Stimulated activated CD8-positive, alpha-beta memory T cell treated with anti-CD3 and anti-CD28 coated beads, Interleukin-4, amount 100 ng/mL, for 1 hour (primary cell): ENCODE results near the gene TNRC18.
"Not testable (repeated sequence)": the region's sequence is repeated elsewhere in the genome, so short reads cannot be mapped to it uniquely, and the experiment has no call there.

Experiments
- DNase-seq, 2 donors: peaks; one replicate each; pipeline ENCODE4 v3.0.0-alpha.2; 2020; ENCODE audit warnings: low read depth in 2 of 2, low spot score in 1 of 2

TNRC18 gene

GRCh38 chr7:5324961-5325360 lies 98.7 kb downstream of the TNRC18 start:
- no peak for DNase-seq

- DNase-seq: not testable (repeated sequence)
These were observed 99.5 kb downstream of the TNRC18 start for GRCh38 chr7:5323800-5324781.

GRCh38 chr7:5322621-5323410 lies 100.8 kb downstream of the TNRC18 start:
- no peak for DNase-seq

GRCh38 chr7:5320802-5321396 lies 102.7 kb downstream of the TNRC18 start:
- DNase-seq: no peak

GRCh38 chr7:5320391-5320790 lies 103.2 kb downstream of the TNRC18 start:
- DNase-seq: no peak

GRCh38 chr7:5318613-5319012 lies 105.0 kb downstream of the TNRC18 start:
- DNase-seq: not testable (repeated sequence)

- no peak for DNase-seq
These were observed 107.9 kb downstream of the TNRC18 start for GRCh38 chr7:5315761-5316160.

- no peak for DNase-seq
These were observed 108.8 kb downstream of the TNRC18 start for GRCh38 chr7:5314864-5315263.

- DNase-seq: not testable (repeated sequence)
These were observed 110.4 kb downstream of the TNRC18 start for GRCh38 chr7:5313076-5313885.

GRCh38 chr7:5312276-5313070 lies 111.2 kb downstream of the TNRC18 start:
- DNase-seq: not testable (repeated sequence)

- DNase-seq: no peak
These were observed 112.7 kb downstream of the TNRC18 start for GRCh38 chr7:5310822-5311405.

GRCh38 chr7:5309146-5309545 lies 114.5 kb downstream of the TNRC18 start:
- no peak for DNase-seq

GRCh38 chr7:5307221-5308142 lies 116.2 kb downstream of the TNRC18 start:
- not testable (repeated sequence) for DNase-seq

GRCh38 chr7:5305050-5305449 lies 118.6 kb downstream of the TNRC18 start:
- not testable (repeated sequence) for DNase-seq

GRCh38 chr7:5303591-5304505 lies 119.8 kb downstream of the TNRC18 start:
- DNase-seq: no peak

- no peak for DNase-seq
These were observed 120.6 kb downstream of the TNRC18 start for GRCh38 chr7:5303061-5303460.

GRCh38 chr7:5302577-5302976 lies 121.1 kb downstream of the TNRC18 start:
- DNase-seq: no peak
